Gastrocnemius medialis (tissue), 4 donors: ENCODE measurements around the gene SAP25.

Source experiments
- POLR2A ChIP-seq, 2 donors: fragments of 450-650 bp; IDR thresholded peaks; one replicate each; pipeline ENCODE4 v1.6.1; 2017; ENCODE audit warnings: antibody characterized with exemption in 2 of 2, mild to moderate bottlenecking in 2 of 2, moderate library complexity in 2 of 2
- TF ChIP-seq, protein P1 (sequence below), 5 experiments: fragments of 450-650 bp in 3 of 5; fragments of 200-600 bp in 2 of 5; sonication (generic) in 2 of 5; IDR thresholded peaks in 4 of 5; conservative IDR thresholded peaks in 1 of 5; 1 replicate in 4 of 5; 2 replicates in 1 of 5; pipeline ENCODE4 v1.5.1; 2016 to 2019; ENCODE audit warnings: antibody characterized with exemption in 5 of 5, mild to moderate bottlenecking in 3 of 5, moderate library complexity in 3 of 5

DNA sequence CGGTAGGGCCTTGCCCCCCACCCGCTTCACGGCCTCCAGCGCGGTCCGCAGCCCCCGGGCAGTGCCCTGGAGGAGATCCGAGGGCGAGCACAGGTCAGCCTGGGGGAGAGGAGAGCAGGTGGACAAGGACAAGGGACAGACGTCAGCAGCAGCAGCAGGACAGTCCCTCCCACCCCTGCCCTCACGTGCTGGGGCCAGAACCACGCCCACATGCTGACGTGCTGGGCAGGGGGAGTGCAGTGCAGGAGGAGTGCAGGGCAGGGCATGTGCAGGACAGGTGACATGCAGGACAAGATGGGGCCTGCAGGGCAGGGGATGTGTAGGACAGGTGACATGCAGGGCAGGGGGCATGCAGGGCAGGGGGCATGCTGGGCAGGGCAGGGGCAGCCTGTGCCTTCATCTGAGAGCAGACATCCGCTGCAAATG lies 1.5 kb upstream of the SAP25 start:
- TF ChIP-seq, protein P1, sequence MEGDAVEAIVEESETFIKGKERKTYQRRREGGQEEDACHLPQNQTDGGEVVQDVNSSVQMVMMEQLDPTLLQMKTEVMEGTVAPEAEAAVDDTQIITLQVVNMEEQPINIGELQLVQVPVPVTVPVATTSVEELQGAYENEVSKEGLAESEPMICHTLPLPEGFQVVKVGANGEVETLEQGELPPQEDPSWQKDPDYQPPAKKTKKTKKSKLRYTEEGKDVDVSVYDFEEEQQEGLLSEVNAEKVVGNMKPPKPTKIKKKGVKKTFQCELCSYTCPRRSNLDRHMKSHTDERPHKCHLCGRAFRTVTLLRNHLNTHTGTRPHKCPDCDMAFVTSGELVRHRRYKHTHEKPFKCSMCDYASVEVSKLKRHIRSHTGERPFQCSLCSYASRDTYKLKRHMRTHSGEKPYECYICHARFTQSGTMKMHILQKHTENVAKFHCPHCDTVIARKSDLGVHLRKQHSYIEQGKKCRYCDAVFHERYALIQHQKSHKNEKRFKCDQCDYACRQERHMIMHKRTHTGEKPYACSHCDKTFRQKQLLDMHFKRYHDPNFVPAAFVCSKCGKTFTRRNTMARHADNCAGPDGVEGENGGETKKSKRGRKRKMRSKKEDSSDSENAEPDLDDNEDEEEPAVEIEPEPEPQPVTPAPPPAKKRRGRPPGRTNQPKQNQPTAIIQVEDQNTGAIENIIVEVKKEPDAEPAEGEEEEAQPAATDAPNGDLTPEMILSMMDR (IDR thresholded peaks at IDR 0.05 in 4 of 5, conservative IDR thresholded peaks at IDR 0.05 in 1 of 5), result no peak
- no peak for TF ChIP-seq POLR2A (IDR thresholded peaks at IDR 0.05)
